ENCODE results near the gene NTN3. TPM values are rescaled to one million over a fixed set of nuclear protein-coding genes. Genes with fewer than 3 reads are reported as not detected.

NTN3 gene
- under 1 TPM; under 0.01 to 0.34 TPM for total RNA-seq

DNA sequence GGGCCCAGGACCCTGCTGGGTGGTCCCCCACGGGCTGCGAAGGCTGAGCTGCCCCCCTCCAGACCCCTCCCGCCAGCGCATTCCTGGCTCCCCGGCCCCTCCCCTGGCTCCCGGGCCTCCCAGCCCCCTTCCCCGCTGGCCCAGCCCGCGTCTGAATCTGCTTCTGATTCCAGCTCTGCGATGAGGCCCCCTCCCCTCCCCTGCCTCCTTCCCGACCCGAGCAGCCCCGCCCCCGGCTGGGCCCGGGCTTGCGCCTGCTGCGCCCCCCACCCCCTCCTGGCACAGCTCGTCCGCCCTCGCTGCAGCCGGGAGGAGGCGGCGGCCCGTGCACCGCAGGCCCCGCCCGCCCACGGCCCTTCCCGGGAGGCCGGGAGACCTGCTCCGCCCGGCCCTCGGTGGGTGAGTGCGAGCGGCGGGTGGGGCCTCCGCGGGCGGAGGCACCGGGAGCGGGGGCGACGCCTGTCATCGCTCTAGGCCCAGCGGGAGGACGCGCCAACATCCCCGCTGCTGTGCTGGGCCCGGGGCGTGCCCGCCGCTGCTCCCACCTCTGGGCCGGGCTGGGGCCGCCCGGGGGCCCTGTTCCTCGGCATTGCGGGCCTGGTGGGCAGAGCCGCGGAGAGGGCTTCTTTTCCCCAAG lies at the start of gene NTN3:
Gene NTN3 (plus strand): TSS at position 282 of the 637 bp plus-strand sequence. CDS start 405 bp downstream, outside the sequence.

DNA sequence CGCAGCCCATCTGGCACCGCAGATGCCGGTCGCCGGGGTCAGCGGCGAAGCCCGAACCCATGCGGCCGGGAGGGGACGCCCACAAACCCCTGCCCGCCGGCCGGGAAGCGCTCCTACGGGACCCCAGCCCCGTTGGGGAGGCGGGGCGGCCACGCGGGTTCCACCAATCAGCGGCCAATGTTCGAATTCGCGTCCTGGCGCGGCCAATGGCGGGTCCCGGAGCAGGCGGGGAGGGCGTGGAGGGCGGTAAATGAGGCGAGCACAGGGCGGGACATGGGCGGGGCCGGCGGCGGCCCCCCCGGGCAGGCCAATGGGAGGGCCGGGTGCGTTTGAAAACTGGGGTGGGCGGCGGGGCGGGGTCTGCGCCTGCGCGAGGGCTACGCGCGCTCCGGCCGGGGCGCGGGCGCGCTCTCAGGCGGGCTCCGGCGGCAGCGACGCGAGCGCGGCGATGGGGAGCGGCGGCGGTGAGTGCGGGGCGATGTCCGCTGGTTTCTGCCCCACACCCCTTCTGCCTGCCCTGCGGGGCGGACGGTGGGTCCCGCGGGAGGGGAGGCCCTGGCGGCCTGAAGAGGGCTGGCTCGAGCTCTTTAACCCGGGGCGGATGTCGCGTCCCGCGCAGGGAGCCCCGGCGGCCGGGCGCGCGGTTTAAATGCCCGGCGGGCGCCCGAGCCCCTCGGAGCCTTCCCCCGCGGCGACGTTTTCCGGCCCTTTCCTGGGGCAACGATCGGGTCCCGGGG lies 41.9 kb upstream of the NTN3 start, which contains the start of gene CCNF:
Gene CCNF (plus strand): TSS at position 414 of the 737 bp plus-strand sequence. CDS start 35 bp downstream, at position 449.

DNA sequence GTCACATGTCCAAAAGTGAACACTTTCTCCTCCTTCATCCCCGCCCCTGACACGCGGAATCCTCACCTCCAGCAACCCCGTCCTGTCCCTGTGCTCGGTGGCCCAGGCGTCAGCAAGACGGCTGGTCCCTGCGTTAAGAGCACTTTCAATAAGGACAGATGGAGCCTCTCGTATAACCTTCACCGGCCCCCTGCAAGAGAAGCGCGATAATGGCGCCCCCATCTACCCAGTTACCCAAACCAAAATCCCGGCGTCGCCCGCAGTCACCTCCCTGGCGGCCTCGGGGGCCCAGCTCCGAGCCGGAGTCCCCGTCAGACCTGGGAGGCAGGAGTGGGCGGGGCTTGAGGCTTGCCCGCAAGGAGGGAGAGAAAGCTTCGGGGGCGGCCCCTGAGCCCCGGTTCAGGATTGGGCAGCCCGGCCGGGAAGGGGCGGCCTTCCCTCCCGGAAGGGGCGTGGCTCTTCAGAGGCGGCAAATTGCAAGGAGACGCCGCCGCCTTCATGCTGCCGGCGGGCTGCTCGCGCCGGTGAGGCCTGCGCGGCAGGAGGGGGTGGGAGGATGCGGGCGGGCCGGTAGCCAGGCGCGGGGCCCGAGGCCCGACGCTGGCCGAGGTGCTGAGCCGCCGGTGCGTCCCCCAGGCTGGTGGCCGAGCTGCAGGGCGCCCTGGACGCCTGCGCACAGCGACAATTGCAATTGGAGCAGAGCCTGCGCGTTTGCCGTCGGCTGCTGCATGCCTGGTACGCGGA lies 11.3 kb upstream of the NTN3 start, which contains the start of gene TEDC2:
Gene TEDC2 (plus strand): TSS at position 463 of the 744 bp plus-strand sequence. CDS start 36 bp downstream, at position 499.

DNA sequence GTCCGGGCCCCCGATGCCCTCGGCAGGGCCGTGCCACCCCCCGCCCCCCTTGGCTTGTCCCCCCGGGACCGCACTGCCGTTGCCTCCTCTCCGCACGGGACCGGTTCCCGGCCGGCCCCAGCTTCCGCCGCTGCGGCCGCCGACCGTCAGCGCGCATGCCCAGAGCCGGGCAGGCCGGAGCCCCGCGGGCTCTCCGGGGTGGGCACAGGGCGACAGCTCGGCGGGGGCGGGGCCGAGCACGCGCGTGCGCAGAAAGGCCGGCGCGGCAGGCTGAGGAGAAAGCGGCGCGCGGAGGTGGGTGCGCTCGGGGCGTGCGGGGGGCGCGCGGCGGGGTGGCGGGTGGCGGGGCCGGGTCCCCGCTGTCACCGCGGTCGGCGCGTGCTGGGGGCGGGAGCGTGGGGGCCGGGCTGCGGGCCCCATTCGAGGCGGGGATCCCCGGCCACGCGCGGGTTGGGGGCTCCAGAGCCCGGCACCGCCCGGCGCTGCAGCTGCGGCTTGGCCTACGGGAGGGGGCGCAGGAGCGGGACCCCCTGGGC lies 3.8 kb downstream of the NTN3 start, which contains the start of gene TBC1D24:
Gene TBC1D24 (plus strand): TSS at position 251 of the 536 bp plus-strand sequence. CDS start 21,022 bp downstream, outside the sequence.

DNA sequence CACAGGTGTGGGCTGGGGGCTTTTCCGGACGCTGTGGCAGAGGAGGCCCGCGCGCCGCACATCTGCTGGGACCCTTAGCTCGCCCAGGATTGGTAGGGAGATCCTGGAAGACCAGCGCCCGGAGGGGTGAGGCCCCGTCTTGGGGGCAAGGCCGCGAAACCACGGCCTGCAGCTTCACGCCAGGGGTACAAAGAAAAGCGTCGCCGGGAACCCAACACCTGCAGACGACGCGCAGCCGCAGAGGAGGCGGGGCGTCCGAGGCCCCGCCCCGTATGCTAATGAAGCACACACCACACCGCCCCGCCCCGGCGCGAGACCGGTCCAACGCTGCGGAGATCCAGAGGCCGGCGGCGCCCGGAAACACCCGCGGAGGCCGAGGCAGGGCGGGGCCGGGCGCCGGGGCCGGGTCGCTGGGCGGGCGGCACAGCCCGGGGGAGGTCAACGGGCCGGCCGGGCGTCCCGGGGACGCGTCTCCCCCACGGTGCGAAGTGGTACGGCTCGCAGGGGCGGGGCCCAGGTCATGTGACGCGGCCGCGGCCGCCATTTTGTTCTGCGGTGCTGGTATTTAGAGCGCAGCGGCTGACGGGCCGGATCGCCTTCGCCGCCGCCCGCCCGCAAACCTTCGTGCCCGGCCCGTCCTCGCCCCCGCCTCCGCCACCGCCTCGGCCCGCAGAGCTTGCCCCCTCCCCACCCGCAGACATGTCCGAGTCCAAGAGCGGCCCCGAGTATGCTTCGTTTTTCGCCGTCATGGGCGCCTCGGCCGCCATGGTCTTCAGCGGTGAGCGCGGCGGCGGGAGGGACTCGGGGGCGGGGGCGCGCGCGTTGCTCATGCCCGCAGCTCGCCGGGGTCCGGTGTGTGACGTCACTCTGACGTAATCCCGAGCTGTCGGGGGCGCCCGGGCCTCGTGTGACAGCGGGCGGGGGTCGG lies 42.6 kb downstream of the NTN3 start, which contains the start of gene ATP6V0C:
Gene ATP6V0C (plus strand): TSS at position 548 of the 928 bp plus-strand sequence. CDS start 152 bp downstream, at position 700.

DNA sequence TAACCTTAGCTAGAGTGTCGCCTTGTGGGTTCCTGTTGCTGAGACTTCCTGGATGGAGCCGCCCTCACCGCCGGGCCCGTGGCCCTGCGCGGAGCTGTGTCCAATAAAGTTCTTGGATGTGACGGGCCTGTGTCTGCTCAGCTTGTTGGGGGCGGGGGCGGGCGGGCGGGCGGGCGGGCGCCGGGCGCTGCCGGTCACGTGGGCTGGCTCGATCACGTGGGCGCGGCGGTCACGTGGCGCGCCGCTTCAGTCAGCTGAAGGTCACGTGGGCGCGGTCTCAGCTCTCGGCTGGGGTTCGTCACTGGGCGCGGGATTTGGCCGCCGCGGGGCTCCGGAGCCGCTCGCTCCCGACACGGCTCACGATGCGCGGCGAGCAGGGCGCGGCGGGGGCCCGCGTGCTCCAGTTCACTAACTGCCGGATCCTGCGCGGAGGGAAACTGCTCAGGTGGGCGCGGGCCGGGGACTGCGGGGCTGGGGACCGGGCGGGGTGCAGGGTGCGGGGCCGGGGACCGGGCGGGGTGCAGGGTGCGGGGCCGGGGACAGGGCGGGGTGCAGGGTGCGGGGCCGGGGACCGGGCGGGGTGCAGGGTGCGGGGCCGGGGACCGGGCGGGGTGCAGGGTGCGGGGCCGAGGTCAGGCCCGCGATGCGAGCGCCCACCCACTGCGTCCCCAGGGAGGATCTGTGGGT lies 49.1 kb downstream of the NTN3 start, which contains the start of gene AMDHD2:
Gene AMDHD2 (plus strand): TSS at position 275 of the 687 bp plus-strand sequence. CDS start 88 bp downstream, at position 363.

Small RNA genes within 50 kb of the gene (small RNA-seq; reads per million reads assigned to genes)
- gene AC093525.1 (0 reads per million in 2 donors), gene MIR6768 (0.43 to 4.2 reads per million in 2 donors)

Other genes with a start within 250 kb of the NTN3 start
- 10 to 100 TPM; 23.4 to 29.6 TPM for gene E4F1, start 247.7 kb upstream of the NTN3 start, total RNA-seq
- gene DNASE1L2, start 234.9 kb upstream of the NTN3 start, total RNA-seq: under 1 TPM; under 0.01 to 0.69 TPM
- gene ECI1, start 219.7 kb upstream of the NTN3 start, total RNA-seq: 10 to 100 TPM; 23.4 to 27.3 TPM
- 100 to 1,000 TPM in 1 of 2 donors, 10 to 100 TPM in 1; 96.0 to 155 TPM for gene RNPS1, start 203.2 kb upstream of the NTN3 start, total RNA-seq
- gene ABCA3, start 130.6 kb upstream of the NTN3 start, total RNA-seq: under 1 TPM; under 0.01 to 0.69 TPM
- gene CCNF, start 41.9 kb upstream of the NTN3 start, total RNA-seq: 10 to 100 TPM; 18.2 to 44.3 TPM
- gene TEDC2, start 11.2 kb upstream of the NTN3 start, total RNA-seq: 10 to 100 TPM in 1 of 2 donors, 1 to 10 TPM in 1; 7.6 to 17.6 TPM
- gene TBC1D24, start 3.8 kb downstream of the NTN3 start, total RNA-seq: 10 to 100 TPM; 19.6 to 22.4 TPM
- gene ATP6V0C, start 42.7 kb downstream of the NTN3 start, total RNA-seq: 10 to 100 TPM; 67.6 to 90.5 TPM
- gene AMDHD2, start 49.1 kb downstream of the NTN3 start, total RNA-seq: 100 to 1,000 TPM; 141 to 147 TPM
- not detected for gene CEMP1, start 60.1 kb downstream of the NTN3 start, total RNA-seq
- gene PDPK1, start 66.7 kb downstream of the NTN3 start, total RNA-seq: 10 to 100 TPM; 24.8 to 30.3 TPM
- gene KCTD5, start 211.2 kb downstream of the NTN3 start, total RNA-seq: 10 to 100 TPM; 16.2 to 27.6 TPM
- 1 to 10 TPM in 1 of 2 donors, under 1 TPM in 1; 1.00 to 1.4 TPM for gene PRSS27, start 248.9 kb downstream of the NTN3 start, total RNA-seq